PFSK-1 (cell line): ENCODE data around the gene ASMTL.

ENCODE experiments used
- FOXP2 ChIP-seq: optimal IDR thresholded peaks from 2 replicates; pipeline ENCODE3; 2011; ENCODE audit warnings: borderline replicate concordance, control low read depth, inconsistent platforms; ENCODE audit not compliant: insufficient read depth; ENCODE audit errors: extremely low read length, extremely low read depth
- POLR2AphosphoS5 ChIP-seq: IDR thresholded peaks from 2 replicates; pipeline ENCODE4 v1.6.1; 2012; ENCODE audit warnings: low read depth, mild to moderate bottlenecking, control low read depth, low read length, moderate library complexity
- REST ChIP-seq, 2 experiments: IDR thresholded peaks; 2 replicates each; pipeline versions ENCODE4 v1.6.1 to v1.8.0; 2011 to 2012; ENCODE audit warnings: low read depth in 2 of 2, low read length in 2 of 2, control low read depth in 1 of 2, inconsistent platforms in 1 of 2, mild to moderate bottlenecking in 1 of 2, moderate library complexity in 1 of 2; ENCODE audit not compliant: insufficient read depth in 1 of 2
- SIN3A ChIP-seq: IDR thresholded peaks from 2 replicates; pipeline ENCODE4 v1.6.1; 2012; ENCODE audit warnings: mild to moderate bottlenecking, low read length, moderate library complexity, borderline replicate concordance; ENCODE audit not compliant: insufficient read depth
- TAF1 ChIP-seq: IDR thresholded peaks from 2 replicates; pipeline ENCODE4 v1.6.1; 2012; ENCODE audit warnings: low read length, control low read depth, borderline replicate concordance; ENCODE audit not compliant: insufficient read depth

ASMTL gene

GRCh38 chrX:1466971-1467561, 14.4 kb upstream of the ASMTL start:
- TF ChIP-seq SIN3A = no peak
- TF ChIP-seq FOXP2 = no peak
- no peak for TF ChIP-seq POLR2AphosphoS5

DNA sequence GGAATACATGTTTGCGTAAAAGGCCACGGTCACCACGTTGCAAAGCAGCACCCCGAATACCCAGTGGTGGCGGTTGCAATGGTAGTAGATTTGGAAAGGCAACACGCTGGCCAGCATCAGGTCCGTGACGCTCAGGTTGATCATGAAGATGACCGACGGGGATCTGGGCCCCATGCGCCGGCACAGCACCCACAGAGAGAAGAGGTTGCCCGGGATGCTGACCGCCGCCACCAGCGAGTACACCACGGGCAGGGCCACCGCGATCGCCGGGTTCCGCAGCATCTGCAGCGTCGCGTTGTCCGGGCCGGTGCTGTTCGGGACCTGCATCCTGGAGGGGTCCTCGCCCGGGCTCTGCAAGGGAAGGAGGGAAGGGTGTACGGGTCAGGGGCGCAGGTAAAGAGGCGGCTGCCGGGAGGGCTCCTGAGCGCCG, 13.5 kb upstream of the ASMTL start:
- TF ChIP-seq POLR2AphosphoS5 (no peak), REST (IDR thresholded peaks at IDR 0.05; ENCODE audit: insufficient read depth in 1 of 2, low read depth in 2 of 2, low read length in 2 of 2) (no peak), SIN3A (no peak)

DNA sequence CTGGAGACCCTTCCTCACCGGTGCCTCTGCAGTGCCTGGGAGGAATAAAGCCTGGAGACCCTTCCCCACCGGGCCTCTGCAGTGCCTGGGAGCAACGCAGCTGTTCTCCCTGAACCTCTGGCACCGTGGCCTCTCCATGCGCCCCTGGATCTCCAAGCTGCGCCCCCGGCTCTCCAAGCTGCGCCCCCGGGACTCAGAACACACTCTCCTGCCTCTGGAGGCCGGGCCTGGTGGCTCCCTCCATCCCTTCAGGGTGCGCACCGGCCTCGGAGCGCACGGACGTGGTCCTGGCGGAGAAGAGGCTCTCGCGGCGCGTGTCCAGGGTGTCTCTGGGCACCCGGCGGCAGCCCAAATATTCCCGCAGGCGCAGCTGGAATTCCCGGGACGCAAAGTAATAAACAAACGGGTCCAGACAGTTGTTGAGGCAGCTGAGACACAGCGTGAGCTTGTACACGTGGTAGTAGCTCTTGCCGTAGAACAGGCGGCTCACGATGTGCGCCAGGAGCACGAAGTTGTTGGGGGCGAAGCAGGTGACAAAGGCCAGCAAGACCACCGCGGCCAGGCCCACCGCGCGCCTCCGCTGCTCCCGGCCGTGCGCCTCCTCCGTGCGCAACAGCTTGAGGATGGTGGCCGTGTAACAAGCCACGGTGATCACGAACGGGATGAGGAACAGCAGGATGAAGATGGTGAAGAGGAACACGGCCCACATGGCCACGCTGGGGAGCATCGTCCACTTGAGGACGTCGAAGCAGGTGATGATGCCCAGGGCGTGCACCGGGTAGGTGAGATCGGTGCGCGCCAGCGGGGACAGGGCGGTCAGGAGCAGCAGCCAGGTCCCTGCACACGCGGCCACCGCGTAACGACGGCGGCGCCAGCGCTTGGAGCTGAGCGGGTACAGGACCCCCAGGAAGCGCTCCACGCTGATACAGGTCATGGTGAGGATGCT, 12.8 kb upstream of the ASMTL start:
- no peak for TF ChIP-seq REST (IDR thresholded peaks at IDR 0.05; ENCODE audit: insufficient read depth in 1 of 2, low read depth in 2 of 2, low read length in 2 of 2)
- no peak for TF ChIP-seq POLR2AphosphoS5
- TF ChIP-seq SIN3A = no peak
- no peak for TF ChIP-seq TAF1
- no peak for TF ChIP-seq FOXP2

DNA sequence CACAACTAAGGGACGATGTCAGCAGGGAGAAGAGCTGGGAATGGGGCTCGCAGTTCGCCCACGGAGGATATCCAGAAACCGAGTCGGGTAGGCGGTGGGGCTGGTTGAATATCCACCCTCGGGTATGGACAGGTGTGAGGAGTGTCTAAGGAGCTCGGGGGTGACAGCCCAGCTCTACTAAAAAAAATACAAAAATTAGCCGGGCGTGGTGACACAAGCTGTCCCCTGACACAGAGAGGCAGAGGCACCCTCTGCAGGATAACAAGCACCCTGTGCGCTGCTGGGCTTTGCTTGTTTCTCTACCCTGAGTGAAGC, 12.2 kb upstream of the ASMTL start:
- TF ChIP-seq REST (IDR thresholded peaks at IDR 0.05; ENCODE audit: insufficient read depth in 1 of 2, low read depth in 2 of 2, low read length in 2 of 2) = no peak
- TF ChIP-seq FOXP2 = no peak
- TF ChIP-seq TAF1 = no peak
- no peak for TF ChIP-seq POLR2AphosphoS5
- TF ChIP-seq SIN3A = no peak

GRCh38 chrX:1464041-1464970, 11.6 kb upstream of the ASMTL start:
- TF ChIP-seq TAF1 = no peak
- no peak for TF ChIP-seq REST (IDR thresholded peaks at IDR 0.05; ENCODE audit: insufficient read depth in 1 of 2, low read depth in 2 of 2, low read length in 2 of 2)
- TF ChIP-seq SIN3A = no peak
- no peak for TF ChIP-seq POLR2AphosphoS5
- no peak for TF ChIP-seq FOXP2
